ENCODE data around the gene SERAC1.

The SERAC1 gene

DNA sequence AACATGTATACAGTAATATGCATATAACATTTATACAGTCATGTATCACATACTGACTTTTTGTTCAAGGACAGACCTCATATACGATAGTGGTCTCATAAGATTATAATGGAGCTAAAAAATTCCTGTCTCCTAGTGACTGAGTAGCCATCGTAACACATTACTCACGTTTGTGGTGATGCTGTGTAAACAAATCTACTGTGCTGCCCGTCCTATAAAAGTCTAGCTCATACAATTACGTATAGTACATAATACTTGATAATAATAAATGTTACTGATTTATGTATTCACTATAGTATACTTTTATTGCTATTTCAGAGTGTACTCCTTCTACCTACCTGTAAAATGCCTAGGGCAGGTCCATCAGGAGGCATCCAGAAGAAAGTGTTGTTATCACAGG is 17.4 kb downstream of the SERAC1 start:
- DNase-seq (ENCODE audit: extremely low read depth, low read depth), result no peak
- H3K4me3 ChIP-seq (replicated peaks; ENCODE audit: low read depth, low read length), result no peak overlapping the region

DNA sequence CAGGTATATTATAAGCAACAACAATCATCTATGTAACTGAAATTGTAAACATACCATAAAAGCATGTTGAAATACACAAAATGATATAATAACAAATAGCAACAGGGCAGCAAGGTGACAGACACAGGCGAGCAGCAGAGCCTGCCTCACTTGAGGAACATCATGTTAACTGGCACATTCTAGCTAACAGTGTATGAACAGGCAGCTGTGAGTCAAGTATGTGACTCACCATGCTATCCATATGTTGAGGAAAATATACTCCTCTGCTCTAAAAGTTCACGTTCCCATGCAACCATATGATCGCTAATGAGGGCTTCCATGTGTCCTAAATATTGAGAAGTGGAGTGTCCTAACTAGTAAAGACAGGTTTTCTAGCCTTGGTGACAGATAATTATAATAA is 18.4 kb downstream of the SERAC1 start:
- TF ChIP-seq, protein P1, sequence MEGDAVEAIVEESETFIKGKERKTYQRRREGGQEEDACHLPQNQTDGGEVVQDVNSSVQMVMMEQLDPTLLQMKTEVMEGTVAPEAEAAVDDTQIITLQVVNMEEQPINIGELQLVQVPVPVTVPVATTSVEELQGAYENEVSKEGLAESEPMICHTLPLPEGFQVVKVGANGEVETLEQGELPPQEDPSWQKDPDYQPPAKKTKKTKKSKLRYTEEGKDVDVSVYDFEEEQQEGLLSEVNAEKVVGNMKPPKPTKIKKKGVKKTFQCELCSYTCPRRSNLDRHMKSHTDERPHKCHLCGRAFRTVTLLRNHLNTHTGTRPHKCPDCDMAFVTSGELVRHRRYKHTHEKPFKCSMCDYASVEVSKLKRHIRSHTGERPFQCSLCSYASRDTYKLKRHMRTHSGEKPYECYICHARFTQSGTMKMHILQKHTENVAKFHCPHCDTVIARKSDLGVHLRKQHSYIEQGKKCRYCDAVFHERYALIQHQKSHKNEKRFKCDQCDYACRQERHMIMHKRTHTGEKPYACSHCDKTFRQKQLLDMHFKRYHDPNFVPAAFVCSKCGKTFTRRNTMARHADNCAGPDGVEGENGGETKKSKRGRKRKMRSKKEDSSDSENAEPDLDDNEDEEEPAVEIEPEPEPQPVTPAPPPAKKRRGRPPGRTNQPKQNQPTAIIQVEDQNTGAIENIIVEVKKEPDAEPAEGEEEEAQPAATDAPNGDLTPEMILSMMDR (IDR thresholded peaks at IDR 0.05; ENCODE audit: low read depth, low read length, missing control alignments), result no peak
- DNase-seq (ENCODE audit: extremely low read depth, low read depth), result peak; percentile 41
- H3K4me3 ChIP-seq (replicated peaks; ENCODE audit: low read depth, low read length), result no peak overlapping the region

More for the DNA sequence above, 17.4 kb downstream of the SERAC1 start:
- TF ChIP-seq, protein P1 (IDR thresholded peaks at IDR 0.05; ENCODE audit: low read depth, low read length, missing control alignments), result no peak

DNA sequence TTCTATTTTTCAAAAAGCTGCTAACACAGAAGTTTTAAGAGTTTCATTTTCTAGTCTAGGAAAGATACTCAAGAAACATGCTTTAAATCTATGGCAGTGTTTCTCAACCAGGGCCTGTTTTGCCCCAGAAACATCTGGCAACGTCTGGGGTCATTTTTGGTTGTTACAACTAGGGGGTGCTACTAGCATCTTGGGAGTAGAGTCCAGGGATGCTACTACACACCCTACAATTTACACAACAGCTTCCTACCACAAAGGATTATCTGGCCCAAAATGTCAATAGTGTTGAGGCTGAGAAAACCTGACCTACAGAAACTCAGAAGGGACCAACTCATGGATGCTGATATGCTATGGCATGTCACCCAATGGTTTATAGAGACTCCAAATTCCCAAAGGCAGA is 24.4 kb downstream of the SERAC1 start:
- no peak overlapping the region for H3K4me3 ChIP-seq (replicated peaks; ENCODE audit: low read depth, low read length)
- TF ChIP-seq, protein P1 (IDR thresholded peaks at IDR 0.05; ENCODE audit: low read depth, low read length, missing control alignments), result peak; percentile 40
- DNase-seq (ENCODE audit: extremely low read depth, low read depth), result no peak

DNA sequence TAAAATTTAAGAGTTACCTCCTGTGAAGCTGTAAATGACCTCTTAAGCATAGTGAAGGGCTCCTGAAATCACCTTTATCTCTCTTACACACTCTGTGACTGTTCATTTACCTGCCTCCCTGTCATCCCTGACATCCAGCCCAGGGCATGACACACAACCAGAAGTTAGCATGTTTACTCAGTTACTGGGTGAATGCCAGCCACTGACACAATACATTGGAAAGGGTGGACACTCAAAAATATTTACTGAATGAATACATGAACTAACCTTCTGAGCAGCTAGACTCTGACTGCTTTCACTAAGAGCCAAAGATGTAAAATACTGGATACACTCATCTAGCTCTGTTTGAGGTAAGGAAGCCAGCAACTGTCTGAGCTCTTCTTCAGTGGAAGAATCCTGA is 25.3 kb downstream of the SERAC1 start:
- DNase-seq (ENCODE audit: extremely low read depth, low read depth), result no peak
- TF ChIP-seq, protein P1 (IDR thresholded peaks at IDR 0.05; ENCODE audit: low read depth, low read length, missing control alignments), result no peak
- no peak overlapping the region for H3K4me3 ChIP-seq (replicated peaks; ENCODE audit: low read depth, low read length)

DNA sequence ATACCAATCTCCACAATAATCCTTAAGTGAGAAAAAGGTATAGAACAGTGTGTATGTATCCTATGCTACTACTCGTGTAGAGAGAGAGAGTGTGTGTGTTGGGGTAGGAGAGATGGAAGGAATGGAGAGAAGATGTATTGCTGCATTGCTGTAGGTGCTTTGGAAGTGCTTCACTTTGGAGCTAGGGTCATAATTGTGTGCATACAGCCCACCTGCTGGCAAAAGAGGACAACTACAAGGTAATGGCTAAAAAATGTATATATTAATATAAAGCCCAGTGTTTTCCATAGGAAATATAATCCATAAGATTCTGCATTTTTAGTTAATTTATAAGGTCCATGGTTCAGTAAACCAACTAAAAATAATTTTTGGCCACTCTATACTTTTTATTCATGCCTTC is 36.1 kb downstream of the SERAC1 start:
- H3K4me3 ChIP-seq (replicated peaks; ENCODE audit: low read depth, low read length), result no peak overlapping the region
- DNase-seq (ENCODE audit: extremely low read depth, low read depth), result peak; percentile 20
- TF ChIP-seq, protein P1 (IDR thresholded peaks at IDR 0.05; ENCODE audit: low read depth, low read length, missing control alignments), result peak; percentile 52

DNA sequence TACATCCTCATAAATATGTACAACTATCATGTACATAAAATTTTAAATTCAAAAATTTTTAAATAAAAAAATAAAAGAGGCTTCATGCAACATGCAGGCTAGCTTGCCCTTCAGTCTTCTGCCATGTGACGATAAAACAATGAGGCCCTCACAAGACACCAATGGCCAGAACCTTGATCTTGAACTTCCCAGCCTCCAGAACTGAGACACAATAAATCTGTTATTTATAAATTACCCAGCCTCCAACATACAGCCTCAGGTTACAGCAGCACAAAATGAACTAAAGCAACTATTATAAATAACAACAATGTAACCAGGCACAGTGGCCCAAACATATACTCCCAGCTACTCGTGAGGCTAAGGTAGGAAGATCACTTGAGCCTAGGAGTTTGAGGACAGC is 42.8 kb downstream of the SERAC1 start:
- TF ChIP-seq, protein P1 (IDR thresholded peaks at IDR 0.05; ENCODE audit: low read depth, low read length, missing control alignments), result no peak
- DNase-seq (ENCODE audit: extremely low read depth, low read depth), result no peak
- no peak overlapping the region for H3K4me3 ChIP-seq (replicated peaks; ENCODE audit: low read depth, low read length)

DNA sequence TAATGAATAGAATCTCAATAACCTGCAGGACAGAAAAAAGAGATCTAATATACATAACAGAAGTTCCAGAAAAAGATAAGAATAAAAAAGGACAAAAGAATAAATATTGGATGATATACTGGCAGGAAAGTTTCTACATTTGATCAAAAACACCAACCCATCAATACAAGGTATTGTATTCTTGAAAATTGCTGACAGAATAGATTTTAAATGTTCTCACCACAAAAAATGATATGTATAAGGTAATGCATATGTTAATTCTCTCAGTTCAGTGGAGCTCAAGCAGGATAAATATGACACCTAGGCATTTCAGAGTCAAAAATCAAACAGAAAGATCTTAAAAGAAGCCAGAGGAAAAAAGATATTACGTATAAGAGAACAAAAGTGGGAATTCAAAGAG is 43.8 kb downstream of the SERAC1 start:
- H3K4me3 ChIP-seq (replicated peaks; ENCODE audit: low read depth, low read length), result no peak overlapping the region
- DNase-seq (ENCODE audit: extremely low read depth, low read depth), result no peak
- TF ChIP-seq, protein P1 (IDR thresholded peaks at IDR 0.05; ENCODE audit: low read depth, low read length, missing control alignments), result no peak

Data from HFF-Myc (cell line).